SKM-1 (cell line): ENCODE results near the gene NPVF.

Experiments
- DNase-seq: peaks from one replicate; lab custom pipeline; 2025; ENCODE audit not compliant: unreplicated experiment; lab: John Stamatoyannopoulos, UW

The NPVF gene

GRCh38 chr7:25228386-25228785, at the start of gene NPVF:
TSS of gene NPVF (minus strand) at chr7:25228486. CDS start at chr7:25228439, 47 bp downstream.
- no peak for DNase-seq

- no peak for DNase-seq
Observed at GRCh38 chr7:25272265-25272664, 44.0 kb upstream of the NPVF start.

GRCh38 chr7:25263337-25263736, 35.1 kb upstream of the NPVF start:
- DNase-seq, result no peak

- no peak for DNase-seq
Observed at GRCh38 chr7:25262586-25262985, 34.3 kb upstream of the NPVF start.

GRCh38 chr7:25261545-25262140, 33.4 kb upstream of the NPVF start:
- DNase-seq, result no peak

- DNase-seq, result no peak
Observed at GRCh38 chr7:25260862-25261494, 32.7 kb upstream of the NPVF start.

- DNase-seq, result peak; percentile 52
Observed at GRCh38 chr7:25259487-25260243, 31.4 kb upstream of the NPVF start.

GRCh38 chr7:25256333-25256819, 28.1 kb upstream of the NPVF start:
- DNase-seq, result no peak

- DNase-seq, result no peak
Observed at GRCh38 chr7:25255611-25256332, 27.5 kb upstream of the NPVF start.

GRCh38 chr7:25254604-25255003, 26.3 kb upstream of the NPVF start:
- no peak for DNase-seq

- DNase-seq, result no peak
Observed at GRCh38 chr7:25253714-25254113, 25.4 kb upstream of the NPVF start.

- DNase-seq, result no peak
Observed at GRCh38 chr7:25250386-25250785, 22.1 kb upstream of the NPVF start.

- DNase-seq, result no peak
Observed at GRCh38 chr7:25249772-25250171, 21.5 kb upstream of the NPVF start.

GRCh38 chr7:25246306-25246705, 18.0 kb upstream of the NPVF start:
- no peak for DNase-seq

- DNase-seq, result no peak
Observed at GRCh38 chr7:25244254-25245033, 16.2 kb upstream of the NPVF start.

GRCh38 chr7:25242678-25243077, 14.4 kb upstream of the NPVF start:
- DNase-seq, result no peak

GRCh38 chr7:25240896-25241295, 12.6 kb upstream of the NPVF start:
- DNase-seq, result no peak

- no peak for DNase-seq
Observed at GRCh38 chr7:25240340-25240739, 12.1 kb upstream of the NPVF start.

GRCh38 chr7:25239888-25240287, 11.6 kb upstream of the NPVF start:
- no peak for DNase-seq

- no peak for DNase-seq
Observed at GRCh38 chr7:25238066-25238725, 9.9 kb upstream of the NPVF start.
